HG03064 (cell line): ENCODE measurements around the gene REM2.

Experiments used
- ATAC-seq: cut with Tn5 transposase; IDR thresholded peaks from one replicate; pipeline ENCODE4 v1.9.1; 2021; ENCODE audit warnings: low read depth; ENCODE audit not compliant: unreplicated experiment

Gene REM2

GRCh38 chr14:22925513-22925912 lies 42.5 kb downstream of the REM2 start:
- no peak for ATAC-seq

- ATAC-seq: no peak
Observed at GRCh38 chr14:22926316-22926715, 43.3 kb downstream of the REM2 start.

- ATAC-seq: no peak
Observed at GRCh38 chr14:22928237-22929103, 45.4 kb downstream of the REM2 start.

GRCh38 chr14:22929104-22929960 lies 46.3 kb downstream of the REM2 start, which contains the start of gene PRMT5:
PRMT5 (minus strand) TSS chr14:22929376; CDS start chr14:22929361, 15 bp downstream.
- peak; percentile 89 for ATAC-seq

- ATAC-seq: peak; percentile 2
Observed at GRCh38 chr14:22929961-22930364, 46.9 kb downstream of the REM2 start.

- ATAC-seq: no peak
Observed at GRCh38 chr14:22932146-22932545, 49.1 kb downstream of the REM2 start.

GRCh38 chr14:22935156-22935555 lies 52.1 kb downstream of the REM2 start:
- no peak for ATAC-seq
